GM10266 (cell line): ENCODE measurements around the gene COPS8.
A peak's percentile ranks its signal among the peaks of the same experiment; 100 is the strongest.

Source experiments
- DNase-seq: peaks from one replicate; pipeline ENCODE4 v3.0.0; 2012; ENCODE audit errors: extremely low spot score
- CTCF ChIP-seq: IDR thresholded peaks from 2 replicates; pipeline ENCODE4 v1.5.1; 2012; ENCODE audit warnings: mild to moderate bottlenecking, low read depth; ENCODE audit not compliant: control insufficient read depth, insufficient read depth; ENCODE audit errors: missing control alignments

The COPS8 gene

DNA sequence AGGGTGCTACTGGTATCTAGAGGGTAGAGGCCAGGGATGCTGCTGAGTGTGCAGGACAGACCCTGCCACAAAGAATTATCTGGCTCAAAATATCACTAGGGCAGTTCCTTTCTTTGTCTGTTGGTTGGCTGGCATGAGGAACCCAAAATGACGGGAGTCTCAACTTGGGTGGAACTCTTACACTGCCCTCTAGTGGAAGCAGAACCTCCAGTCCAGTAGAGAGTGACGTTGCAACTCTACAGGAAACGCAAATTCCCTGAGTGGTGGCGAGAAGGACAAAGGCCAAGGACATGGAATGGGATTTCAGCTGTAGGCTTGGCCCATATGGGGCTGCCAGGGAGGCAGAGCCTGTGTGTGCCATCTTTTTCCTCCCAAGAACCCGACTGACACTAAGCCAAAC is 47.1 kb downstream of the COPS8 start:
- peak; percentile 46 for DNase-seq
- peak; percentile 42 for TF ChIP-seq CTCF

- no peak for DNase-seq
- no peak for TF ChIP-seq CTCF
Measured at GRCh38 chr2:237134321-237135230, 48.9 kb downstream of the COPS8 start.

DNA sequence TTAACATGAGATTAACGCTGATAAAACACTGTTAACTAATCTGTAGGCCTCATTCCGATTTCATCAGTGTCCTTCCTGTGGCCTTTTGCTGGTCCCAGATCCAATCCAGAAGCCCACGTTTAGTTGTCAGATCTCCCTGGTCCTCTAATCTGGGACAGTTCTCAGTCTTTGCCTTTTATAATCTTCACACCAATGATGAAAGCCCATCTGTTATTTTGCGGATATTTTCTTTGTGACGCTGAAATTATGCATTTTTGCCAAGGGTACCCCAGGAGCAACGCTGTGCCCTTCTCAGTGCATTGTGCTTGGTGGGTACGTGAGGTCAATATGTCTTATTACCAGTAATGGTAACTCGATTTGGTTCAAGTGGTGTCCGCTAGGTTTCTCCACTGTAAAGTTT is 51.1 kb downstream of the COPS8 start:
- no peak for TF ChIP-seq CTCF
- DNase-seq: no peak

DNA sequence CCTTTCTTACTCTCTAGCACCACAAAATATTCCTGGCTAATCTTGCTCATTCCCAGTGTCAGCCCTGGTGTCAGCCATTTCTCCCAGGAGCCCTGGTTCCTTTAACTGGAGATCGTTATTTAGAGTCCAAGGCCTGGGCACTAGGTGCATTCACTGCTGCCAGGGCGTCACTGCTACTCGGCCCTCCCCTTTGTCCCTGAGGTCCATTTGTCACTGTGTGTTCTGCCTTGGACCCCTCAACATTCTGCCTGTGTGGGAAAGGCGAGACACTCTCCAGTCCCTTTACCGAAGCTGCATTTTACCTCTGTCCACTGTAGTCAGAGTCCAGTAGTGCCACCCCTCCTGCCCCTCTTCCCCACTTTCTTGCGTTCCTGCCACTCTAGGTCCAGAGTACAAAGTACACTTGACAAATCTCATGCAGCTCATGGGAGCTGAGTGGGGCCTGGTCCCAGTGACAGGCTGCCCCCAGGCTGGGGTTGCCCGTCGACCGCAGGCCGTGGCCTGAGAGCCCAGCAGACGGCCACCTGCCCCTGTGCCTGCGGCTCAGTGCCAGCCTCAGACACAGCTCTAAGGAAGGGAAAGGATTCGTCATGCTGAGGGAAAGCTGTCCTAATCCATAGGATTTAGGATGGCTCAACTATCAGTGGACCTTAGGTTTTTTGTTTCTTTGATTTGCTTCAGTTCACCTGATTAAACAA is 52.1 kb downstream of the COPS8 start:
- no peak for DNase-seq
- TF ChIP-seq CTCF: no peak

DNA sequence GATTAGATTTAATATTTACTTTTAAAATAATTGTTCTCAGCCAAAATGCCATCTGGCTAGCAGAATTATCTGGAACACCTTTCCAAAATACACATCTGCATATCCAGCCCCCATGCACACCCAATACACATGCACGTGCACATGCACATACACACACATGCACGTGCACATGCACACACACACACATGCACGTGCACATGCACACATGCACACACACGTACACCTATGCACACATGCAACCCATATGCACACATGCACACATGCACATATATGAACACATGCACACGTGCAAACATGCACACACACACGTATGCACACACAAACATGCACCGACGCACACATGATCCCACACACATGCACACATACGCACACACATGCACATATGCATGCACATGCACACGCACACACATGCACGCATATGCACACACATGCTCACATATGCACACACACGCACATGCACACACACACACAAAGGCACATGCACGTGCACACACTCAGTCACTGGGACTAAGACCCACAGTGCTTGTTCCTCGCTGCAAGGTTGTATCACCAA is 53.5 kb downstream of the COPS8 start:
- TF ChIP-seq CTCF: no peak
- DNase-seq: no peak

DNA sequence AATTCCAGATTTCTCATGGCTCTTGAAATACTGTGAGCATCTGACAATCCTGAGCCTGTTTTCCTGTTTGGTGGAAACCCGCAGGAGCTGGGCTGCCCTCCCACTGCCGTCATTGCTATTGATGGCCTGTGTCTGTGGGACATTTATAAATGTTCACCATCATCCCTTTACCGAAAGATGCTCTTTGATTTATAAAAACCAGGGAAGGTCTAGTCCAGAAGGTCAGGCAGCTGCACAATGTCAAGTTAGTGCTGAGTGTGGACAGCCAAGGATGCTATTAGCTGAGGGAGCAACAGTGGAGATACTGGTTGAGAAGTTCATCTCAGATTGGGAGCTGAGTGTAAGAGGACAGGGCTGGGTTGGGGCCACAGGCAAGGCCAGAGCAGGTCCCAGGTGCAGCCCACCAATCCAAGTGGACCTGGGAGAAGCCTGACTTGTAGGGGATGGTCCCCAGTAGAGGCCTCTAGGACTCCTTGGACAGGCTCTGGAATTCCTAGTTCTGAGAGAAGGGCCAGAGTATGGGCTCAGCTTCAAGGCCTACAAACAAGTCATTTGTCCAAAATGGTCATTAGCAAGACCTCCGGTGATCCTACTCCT is 55.1 kb downstream of the COPS8 start:
- no peak for TF ChIP-seq CTCF
- no peak for DNase-seq
